ENCODE measurements around the gene MARK3.

Gene MARK3

GRCh38 chr14:103396463-103396862 is 11.2 kb downstream of the MARK3 start:
- no peak for DNase-seq

- no peak for DNase-seq
Observed at GRCh38 chr14:103398427-103399195, 13.4 kb downstream of the MARK3 start.

GRCh38 chr14:103400537-103400936 is 15.3 kb downstream of the MARK3 start:
- no peak for DNase-seq

- no peak for DNase-seq
Observed at GRCh38 chr14:103401223-103402214, 16.3 kb downstream of the MARK3 start.

GRCh38 chr14:103402695-103403094 is 17.5 kb downstream of the MARK3 start:
- DNase-seq, result no peak

- no peak for DNase-seq
Observed at GRCh38 chr14:103404032-103404918, 19.1 kb downstream of the MARK3 start.

GRCh38 chr14:103404920-103405319 is 19.7 kb downstream of the MARK3 start:
- no peak for DNase-seq

GRCh38 chr14:103408491-103409155 is 23.4 kb downstream of the MARK3 start:
- DNase-seq, result no peak

GRCh38 chr14:103416916-103417315 is 31.7 kb downstream of the MARK3 start:
- no peak for DNase-seq

GRCh38 chr14:103418481-103418818 is 33.2 kb downstream of the MARK3 start:
- DNase-seq, result no peak

- no peak for DNase-seq
Observed at GRCh38 chr14:103421556-103421955, 36.3 kb downstream of the MARK3 start.

GRCh38 chr14:103423050-103423461 is 37.8 kb downstream of the MARK3 start:
- no peak for DNase-seq

GRCh38 chr14:103427485-103428443 is 42.5 kb downstream of the MARK3 start:
- DNase-seq, result no peak

- no peak for DNase-seq
Observed at GRCh38 chr14:103428723-103429556, 43.7 kb downstream of the MARK3 start.

GRCh38 chr14:103430358-103430757 is 45.1 kb downstream of the MARK3 start:
- DNase-seq, result no peak

GRCh38 chr14:103432627-103433026 is 47.4 kb downstream of the MARK3 start:
- no peak for DNase-seq

- DNase-seq, result no peak
Observed at GRCh38 chr14:103433916-103434563, 48.8 kb downstream of the MARK3 start.

- no peak for DNase-seq
Observed at GRCh38 chr14:103434868-103435442, 49.7 kb downstream of the MARK3 start.

GRCh38 chr14:103436533-103436932 is 51.3 kb downstream of the MARK3 start:
- DNase-seq, result no peak
